ENCODE measurements around the gene FAM78A. TPM values are rescaled to one million over a fixed set of nuclear protein-coding genes. Genes with fewer than 3 reads are reported as not detected.

Gene FAM78A
- total RNA-seq, 2 donors from 2014 or later, result 46.2 to 53.3 TPM

DNA sequence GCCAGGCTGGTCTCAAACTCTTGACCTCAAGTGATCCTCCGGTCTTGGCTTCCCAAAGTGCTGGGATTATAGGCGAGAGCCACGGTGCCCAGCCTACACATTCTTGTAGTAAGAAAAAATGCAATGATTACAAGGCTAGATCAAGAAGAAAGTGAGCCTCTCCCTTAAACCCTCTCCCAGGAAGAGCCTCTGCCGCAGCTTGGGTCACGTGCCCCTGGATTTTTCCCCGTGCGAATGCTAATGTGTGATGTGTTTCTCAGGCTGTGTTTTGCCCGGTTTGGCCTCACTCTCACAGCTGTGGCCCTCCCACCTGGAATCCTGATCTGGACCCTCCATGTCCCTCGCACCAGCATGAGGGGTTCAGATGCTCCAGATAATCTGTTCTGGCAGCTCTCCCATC is 20.1 kb upstream of the FAM78A start:
- Mint-ChIP-seq H3K4me1 (ENCODE audit: low read depth in 2 of 2) (peaks cover 0 to 4% of the 10 kb centered on the region in 2 donors), H3K27ac (no peak overlapping the region), H3K36me3 (no peaks in the 10 kb centered on the region), H3K4me3 (no peak overlapping the region), H3K27me3 (no peaks in the 10 kb centered on the region), H3K9me3 (no peaks in the 10 kb centered on the region)
- ATAC-seq, result no peak
- DNase-seq (ENCODE audit: low spot score), result no peak

DNA sequence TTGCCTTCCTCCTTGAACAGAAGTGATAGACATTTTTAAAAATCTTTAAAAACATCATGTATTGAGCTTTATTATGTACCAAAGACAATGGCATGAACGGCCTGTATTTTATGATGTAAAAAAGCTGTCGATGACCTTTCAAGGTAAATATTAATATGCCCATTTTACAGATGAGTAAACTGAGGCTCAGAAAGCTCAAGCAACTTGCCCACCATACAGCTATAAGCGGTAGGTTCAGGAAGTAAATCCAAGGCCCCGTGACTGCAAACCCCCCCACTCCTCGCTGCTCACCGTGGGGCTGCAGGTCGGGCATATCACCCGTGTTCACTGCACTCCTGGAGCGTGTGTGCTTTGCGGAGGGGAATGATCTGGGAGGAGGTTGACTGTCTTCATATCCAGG is 16.6 kb upstream of the FAM78A start:
- no peaks in the 10 kb centered on the region for H3K9me3 Mint-ChIP-seq
- H3K27ac Mint-ChIP-seq, result no peak overlapping the region
- no peaks in the 10 kb centered on the region for H3K36me3 Mint-ChIP-seq
- H3K4me1 Mint-ChIP-seq (ENCODE audit: low read depth in 2 of 2), result peaks cover 0 to 4% of the 10 kb centered on the region in 2 donors
- DNase-seq (ENCODE audit: low spot score) (no peak), ATAC-seq (no peak)
- no peaks in the 10 kb centered on the region for H3K27me3 Mint-ChIP-seq
- no peak overlapping the region for H3K4me3 Mint-ChIP-seq

DNA sequence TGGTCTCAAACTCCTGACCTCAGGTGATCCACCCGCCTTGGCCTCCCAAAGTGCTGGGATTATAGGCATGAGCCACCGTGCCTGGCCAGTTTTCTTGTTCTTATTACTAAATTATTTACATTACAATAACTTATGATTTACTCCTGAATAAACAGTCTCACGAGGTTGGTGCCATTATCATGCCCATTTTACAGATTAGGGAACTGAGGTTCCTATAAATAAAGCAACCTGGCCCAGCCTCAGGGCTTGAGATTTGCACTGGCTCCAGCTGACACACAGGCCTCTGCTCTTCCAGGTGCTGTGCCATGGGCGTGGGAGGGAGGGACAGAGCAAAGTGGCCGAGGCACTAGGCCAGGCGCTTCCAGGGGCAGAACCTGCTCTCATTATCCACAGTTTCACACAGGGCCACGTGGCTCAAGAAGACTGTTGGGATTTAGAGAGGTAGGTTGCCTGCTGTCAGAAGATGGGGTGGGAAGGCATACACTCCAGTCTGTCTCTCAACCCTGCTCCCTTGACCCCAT is 15.5 kb upstream of the FAM78A start:
- Mint-ChIP-seq H3K27me3 (no peaks in the 10 kb centered on the region), H3K36me3 (no peaks in the 10 kb centered on the region), H3K27ac (no peak overlapping the region), H3K4me1 (ENCODE audit: low read depth in 2 of 2) (peaks cover 0 to 4% of the 10 kb centered on the region in 2 donors), H3K9me3 (no peaks in the 10 kb centered on the region), H3K4me3 (no peak overlapping the region)
- no peak for ATAC-seq
- no peak for DNase-seq (ENCODE audit: low spot score)

DNA sequence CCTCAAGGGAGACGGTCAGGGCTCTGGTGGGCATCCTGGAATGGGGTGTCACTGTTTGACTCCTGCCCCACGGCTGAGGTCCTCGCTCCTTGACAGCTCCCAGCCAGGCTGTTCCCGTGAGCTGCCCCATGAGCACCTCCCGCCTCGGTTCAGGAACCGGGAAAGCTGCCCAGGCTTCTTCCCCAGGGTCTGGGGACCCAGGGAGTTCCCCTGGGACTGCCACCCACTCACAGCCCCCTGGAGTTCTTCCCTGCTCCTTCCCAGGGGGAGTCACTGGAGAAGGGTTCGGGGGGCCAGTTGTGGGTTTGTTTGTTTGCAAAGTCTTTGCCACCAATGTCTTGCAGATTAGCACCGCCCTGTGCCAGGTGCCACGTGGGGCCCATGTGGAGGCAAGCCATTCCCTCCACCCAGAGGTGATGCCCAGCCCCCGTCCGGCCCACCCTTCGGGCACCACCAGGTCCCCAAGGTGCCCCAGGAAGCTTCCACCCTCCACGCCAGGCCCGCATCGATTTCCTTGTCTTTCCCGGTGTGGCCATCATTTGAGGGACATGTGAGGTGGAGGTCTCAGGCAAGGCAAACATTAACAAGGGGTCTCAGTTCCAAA is 14.6 kb upstream of the FAM78A start:
- Mint-ChIP-seq H3K9me3 (no peaks in the 10 kb centered on the region), H3K4me1 (ENCODE audit: low read depth in 2 of 2) (peaks cover 0 to 4% of the 10 kb centered on the region in 2 donors), H3K36me3 (no peaks in the 10 kb centered on the region), H3K4me3 (no peak overlapping the region), H3K27ac (no peak overlapping the region), H3K27me3 (no peaks in the 10 kb centered on the region)
- DNase-seq (ENCODE audit: low spot score) (no peak), ATAC-seq (no peak)

DNA sequence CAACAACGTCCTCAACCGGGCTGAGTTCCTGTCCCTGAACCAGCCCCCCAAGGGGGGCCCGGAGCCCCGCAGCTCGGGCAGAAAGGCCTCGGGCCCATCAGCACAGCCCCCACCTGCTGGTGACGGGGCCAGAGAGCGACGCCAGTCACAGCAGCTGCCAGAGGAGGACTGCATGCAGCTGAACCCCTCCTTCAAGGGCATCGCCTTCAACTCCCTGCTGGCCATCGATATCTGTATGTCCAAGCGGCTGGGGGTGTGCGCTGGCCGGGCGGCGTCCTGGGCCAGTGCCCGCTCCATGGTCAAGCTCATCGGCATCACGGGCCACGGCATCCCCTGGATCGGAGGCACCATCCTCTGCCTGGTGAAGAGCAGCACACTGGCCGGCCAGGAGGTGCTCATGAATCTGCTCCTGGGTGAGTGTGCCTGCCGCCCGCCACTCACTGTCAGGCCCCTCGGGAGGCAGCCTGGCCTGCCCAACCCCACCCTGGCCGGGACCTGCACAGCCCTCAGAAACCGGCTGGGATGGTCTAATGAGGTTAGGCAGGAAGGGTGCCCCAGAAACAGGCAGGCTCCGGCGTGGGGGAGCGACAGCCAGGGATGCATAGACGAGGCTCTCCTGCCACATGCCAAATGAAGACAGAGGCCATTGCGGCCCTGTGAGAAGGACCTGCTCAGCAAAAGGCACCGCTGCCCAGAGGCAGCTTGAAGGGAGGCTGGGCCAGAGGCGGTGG is 13.9 kb upstream of the FAM78A start:
- H3K4me3 Mint-ChIP-seq, result no peak overlapping the region
- peaks cover 0 to 4% of the 10 kb centered on the region in 2 donors for H3K4me1 Mint-ChIP-seq (ENCODE audit: low read depth in 2 of 2)
- no peak for ATAC-seq
- no peaks in the 10 kb centered on the region for H3K9me3 Mint-ChIP-seq
- DNase-seq (ENCODE audit: low spot score), result no peak
- no peaks in the 10 kb centered on the region for H3K27me3 Mint-ChIP-seq
- H3K36me3 Mint-ChIP-seq, result no peaks in the 10 kb centered on the region
- no peak overlapping the region for H3K27ac Mint-ChIP-seq

DNA sequence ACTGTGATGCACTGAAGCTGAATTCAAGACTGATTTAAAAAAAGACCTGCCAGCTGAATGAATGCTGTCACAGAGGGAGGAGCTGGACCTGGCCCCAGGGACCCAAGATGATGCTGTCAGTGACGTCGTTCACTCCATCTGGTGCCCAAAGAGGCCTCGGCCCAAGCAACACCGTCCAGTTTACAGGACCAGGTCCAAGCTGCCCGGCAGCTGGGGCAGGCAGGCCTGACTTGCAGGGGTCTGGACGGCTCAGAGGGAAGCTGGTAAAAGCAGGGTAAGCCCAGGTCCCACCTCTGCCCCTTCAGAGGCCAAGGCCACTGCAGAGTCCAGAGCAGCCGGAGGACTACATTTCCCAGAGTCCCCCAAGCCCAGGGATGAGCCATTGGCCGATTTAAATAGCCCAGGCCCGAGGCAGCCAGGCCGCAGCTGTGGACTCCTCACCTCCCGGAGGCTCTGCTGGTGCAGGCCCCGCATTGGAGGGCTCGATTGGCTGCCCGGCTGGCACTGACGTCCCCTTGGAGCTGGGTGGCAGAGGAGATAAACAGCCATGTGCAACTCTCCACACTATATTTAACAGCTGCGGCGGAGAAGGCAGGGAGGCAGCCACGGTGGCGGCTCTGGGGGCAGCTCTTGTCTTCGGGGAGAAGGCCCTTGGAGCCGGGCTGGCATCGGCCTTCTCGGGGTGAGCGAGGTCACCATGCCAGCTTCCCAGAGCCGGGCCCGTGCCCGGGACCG is 13.2 kb upstream of the FAM78A start, which contains the start of gene PLPP7:
PLPP7 (plus strand) TSS at position 423 of the 735 bp plus-strand sequence; CDS start at position 698, 275 bp downstream.
- Mint-ChIP-seq H3K36me3 (no peaks in the 10 kb centered on the region), H3K4me3 (no peak within 1 kb of the TSS), H3K27ac (no peak within 1 kb of the TSS), H3K9me3 (no peaks in the 10 kb centered on the region), H3K4me1 (ENCODE audit: low read depth in 2 of 2) (peaks cover 0 to 6% of the 10 kb centered on the region in 2 donors), H3K27me3 (no peaks in the 10 kb centered on the region)
- DNase-seq (ENCODE audit: low spot score) (no peak), ATAC-seq (peak in 1 of 2 donors; percentile 61)

DNA sequence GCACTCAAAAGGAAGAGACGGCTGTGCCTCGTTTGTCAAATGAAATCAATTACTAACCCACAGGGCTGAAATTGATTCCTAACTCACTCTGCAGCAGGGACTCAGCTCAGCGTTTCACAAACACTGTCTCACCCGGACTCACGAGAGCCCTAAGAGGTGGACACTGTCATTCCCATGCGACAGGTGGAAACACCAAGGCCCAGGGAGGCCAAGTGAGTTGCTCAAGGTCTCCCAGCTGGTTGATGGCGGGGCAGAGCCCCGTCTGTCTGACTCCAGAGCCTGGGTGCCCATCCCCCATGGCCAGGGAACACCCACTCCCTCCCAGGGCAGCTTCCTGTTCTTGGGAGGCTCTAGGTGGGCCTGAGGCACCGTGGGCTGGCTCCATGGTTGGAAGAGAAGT is 11.9 kb upstream of the FAM78A start:
- Mint-ChIP-seq H3K36me3 (no peaks in the 10 kb centered on the region), H3K4me3 (no peak overlapping the region), H3K4me1 (ENCODE audit: low read depth in 2 of 2) (peaks cover 0 to 8% of the 10 kb centered on the region in 2 donors), H3K27ac (no peak overlapping the region), H3K9me3 (no peaks in the 10 kb centered on the region), H3K27me3 (no peaks in the 10 kb centered on the region)
- DNase-seq (ENCODE audit: low spot score) (no peak), ATAC-seq (no peak)

DNA sequence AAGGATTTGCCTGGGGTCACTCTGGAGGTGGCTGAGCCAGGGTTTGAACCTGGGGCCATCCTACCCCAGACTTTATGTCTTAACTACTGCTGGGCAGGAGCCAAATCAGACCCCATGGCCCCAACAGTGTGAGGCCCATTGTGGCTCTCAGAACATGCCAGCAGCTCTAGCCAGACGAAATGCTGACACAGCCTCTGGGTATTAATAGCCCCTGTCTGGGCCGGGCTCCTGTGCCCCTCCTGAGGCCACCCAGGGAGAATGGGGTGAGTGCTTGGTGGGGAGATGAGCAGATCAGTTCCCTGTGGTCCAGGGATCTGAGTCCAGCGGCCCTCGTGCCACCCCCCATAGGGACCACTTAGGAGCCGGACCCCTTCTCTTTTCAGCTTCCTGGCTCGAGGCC is 11.0 kb upstream of the FAM78A start:
- Mint-ChIP-seq H3K9me3 (no peaks in the 10 kb centered on the region), H3K36me3 (no peaks in the 10 kb centered on the region), H3K4me1 (ENCODE audit: low read depth in 2 of 2) (peaks cover 2 to 8% of the 10 kb centered on the region in 2 donors), H3K27me3 (peaks cover under 1 to 3% of the 10 kb centered on the region in 2 donors), H3K27ac (no peak overlapping the region), H3K4me3 (no peak overlapping the region)
- no peak for ATAC-seq
- no peak for DNase-seq (ENCODE audit: low spot score)

DNA sequence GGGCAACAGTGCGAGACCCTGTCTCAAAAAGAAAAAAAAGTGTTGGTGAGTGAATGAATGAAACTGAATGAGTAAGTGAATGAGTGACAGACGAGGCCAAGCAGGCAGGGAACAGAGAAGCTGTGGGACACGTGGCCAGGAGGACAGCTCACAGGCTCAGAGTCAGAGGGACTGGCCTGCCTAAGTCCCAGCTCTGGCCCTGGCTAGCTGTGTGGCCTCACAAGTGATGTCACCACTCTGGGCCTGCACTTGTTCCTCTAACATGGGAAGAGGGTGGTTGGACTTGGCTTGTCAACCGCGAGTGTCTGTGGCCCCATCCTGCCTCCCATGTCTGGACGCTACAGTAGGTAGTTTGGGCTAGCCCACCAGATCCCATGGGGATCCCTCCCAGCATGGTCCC is 8.5 kb upstream of the FAM78A start:
- H3K27ac Mint-ChIP-seq, result no peak overlapping the region
- H3K4me1 Mint-ChIP-seq (ENCODE audit: low read depth in 2 of 2), result peaks cover 11 to 13% of the 10 kb centered on the region in 2 donors
- H3K9me3 Mint-ChIP-seq, result no peaks in the 10 kb centered on the region
- H3K36me3 Mint-ChIP-seq, result no peaks in the 10 kb centered on the region
- DNase-seq (ENCODE audit: low spot score) (no peak), ATAC-seq (no peak)
- H3K4me3 Mint-ChIP-seq, result no peak overlapping the region
- H3K27me3 Mint-ChIP-seq, result peaks cover 7 to 12% of the 10 kb centered on the region in 2 donors

DNA sequence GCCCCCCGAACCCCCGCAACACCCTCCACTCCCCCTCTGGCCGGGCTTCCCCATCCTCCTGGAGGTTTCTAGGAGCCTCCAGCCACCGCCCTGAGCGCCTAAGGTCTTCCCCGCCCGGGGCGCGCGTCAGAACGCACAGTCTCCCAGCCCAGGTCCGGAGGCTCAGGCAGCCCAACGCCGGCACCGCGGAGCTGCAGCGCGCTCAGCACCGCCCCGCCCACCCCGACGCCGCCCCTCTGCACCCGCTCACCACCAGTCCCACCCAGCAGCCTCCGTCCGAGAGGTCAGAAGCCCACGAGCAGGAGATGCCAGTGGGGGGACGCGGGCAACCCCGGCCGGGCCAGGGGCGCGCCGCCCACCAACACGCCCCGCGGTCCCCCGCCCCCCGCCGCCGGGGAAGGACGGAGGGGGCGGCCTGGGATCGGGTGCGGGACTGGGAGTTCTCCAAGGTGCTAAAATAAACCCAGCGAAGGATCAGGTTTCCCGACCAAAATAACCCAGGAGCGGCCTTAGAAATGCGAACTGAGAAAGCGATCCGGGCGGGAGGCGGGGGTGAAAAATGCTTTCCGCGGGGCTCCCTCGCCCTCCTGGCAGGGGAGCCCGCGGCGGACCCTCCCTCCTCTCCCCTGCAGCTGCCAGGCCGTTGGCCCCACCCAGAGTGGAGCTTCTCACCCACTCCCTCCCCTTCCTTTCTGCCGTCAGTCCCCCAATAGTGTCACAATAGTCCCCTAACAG is 6.5 kb upstream of the FAM78A start:
- H3K27ac Mint-ChIP-seq, result no peak overlapping the region
- peak overlapping the region; percentile 78 for H3K4me3 Mint-ChIP-seq
- ATAC-seq (peak in 1 of 2 donors; percentile 34), DNase-seq (ENCODE audit: low spot score) (no peak)
- H3K36me3 Mint-ChIP-seq, result no peaks in the 10 kb centered on the region
- H3K4me1 Mint-ChIP-seq (ENCODE audit: low read depth in 2 of 2), result peaks cover 15 to 25% of the 10 kb centered on the region in 2 donors
- H3K9me3 Mint-ChIP-seq, result no peaks in the 10 kb centered on the region
- H3K27me3 Mint-ChIP-seq, result peaks cover 7 to 12% of the 10 kb centered on the region in 2 donors

DNA sequence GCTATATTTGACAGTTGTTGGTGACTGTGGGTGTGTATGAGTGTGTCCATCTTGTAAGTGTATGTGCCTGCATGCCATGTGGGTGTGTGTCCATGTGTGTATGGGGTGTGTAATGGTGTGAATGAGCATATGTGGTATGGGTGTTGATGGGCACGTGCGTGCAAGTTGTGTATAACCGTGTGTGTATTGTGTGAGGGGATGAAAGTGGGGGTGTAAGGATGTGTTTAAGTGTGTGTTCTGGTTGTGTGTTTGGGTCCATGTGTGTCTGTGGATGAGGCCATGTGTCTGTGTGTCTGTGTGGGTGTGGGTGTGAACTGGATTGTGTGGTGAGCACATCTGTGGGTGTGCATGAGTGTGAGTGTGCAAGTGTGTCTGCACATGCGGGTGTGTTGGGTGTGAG is 5.9 kb upstream of the FAM78A start:
- Mint-ChIP-seq H3K27me3 (peaks cover 7 to 12% of the 10 kb centered on the region in 2 donors), H3K36me3 (no peaks in the 10 kb centered on the region), H3K4me3 (peak overlapping the region; percentile 78), H3K9me3 (no peaks in the 10 kb centered on the region), H3K4me1 (ENCODE audit: low read depth in 2 of 2) (peaks cover 15 to 25% of the 10 kb centered on the region in 2 donors), H3K27ac (no peak overlapping the region)
- ATAC-seq, result no peak
- no peak for DNase-seq (ENCODE audit: low spot score)

DNA sequence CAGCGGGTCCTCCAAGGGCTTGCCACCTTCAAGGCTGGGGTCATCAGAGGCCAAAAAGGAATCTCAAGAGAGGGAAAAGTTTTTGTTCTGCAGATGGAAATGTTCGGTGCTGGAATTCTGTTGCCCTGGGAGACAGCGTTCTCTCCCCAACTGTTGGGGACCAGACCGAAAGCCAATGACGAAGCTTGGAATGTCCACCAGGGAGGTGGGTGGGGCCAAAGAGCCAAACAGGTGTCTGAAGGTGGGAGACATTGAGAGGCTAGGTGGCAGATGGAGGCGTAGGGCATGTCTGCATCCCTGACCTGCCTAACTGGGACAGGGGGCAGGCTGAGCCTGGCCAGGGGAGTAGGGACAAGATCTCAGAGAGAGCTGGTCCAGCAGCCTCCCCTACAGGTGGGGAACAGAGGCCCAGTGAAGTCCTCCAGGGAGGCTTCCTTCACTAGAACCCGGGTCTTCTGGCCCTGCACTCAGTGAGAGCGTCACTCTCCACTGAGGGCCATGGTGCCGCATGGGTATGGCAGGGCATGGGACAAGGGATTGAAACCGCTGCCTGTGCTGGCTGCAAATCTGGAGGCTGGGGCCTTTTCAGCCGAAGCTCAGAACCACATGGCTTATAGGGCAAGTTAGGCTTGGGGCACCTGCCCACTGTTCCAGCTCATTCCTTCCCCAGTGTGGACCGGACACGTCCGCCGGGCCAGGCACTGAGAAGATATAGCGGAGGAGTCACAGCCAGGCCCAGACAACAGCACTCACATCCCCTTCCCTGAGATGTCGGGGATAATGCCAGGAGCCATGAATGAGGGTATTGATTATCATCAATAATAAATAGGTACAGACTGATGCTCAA is 5.0 kb upstream of the FAM78A start:
- H3K4me3 Mint-ChIP-seq, result peak overlapping the region; percentile 78
- peak overlapping the region in 1 of 2 donors; percentile 23 for H3K27ac Mint-ChIP-seq
- peaks cover 7 to 12% of the 10 kb centered on the region in 2 donors for H3K27me3 Mint-ChIP-seq
- no peaks in the 10 kb centered on the region for H3K36me3 Mint-ChIP-seq
- no peak for DNase-seq (ENCODE audit: low spot score)
- peaks cover 15 to 25% of the 10 kb centered on the region in 2 donors for H3K4me1 Mint-ChIP-seq (ENCODE audit: low read depth in 2 of 2)
- no peaks in the 10 kb centered on the region for H3K9me3 Mint-ChIP-seq
- no peak for ATAC-seq
